Fibroblast of skin of left quadriceps (primary cell): ENCODE measurements around the gene HS2ST1.
"Not testable (repeated sequence)": the region's sequence is repeated elsewhere in the genome, so short reads cannot be mapped to it uniquely, and the experiment has no call there.

Source experiments
- DNase-seq, 2 experiments: peaks; one replicate each; pipeline ENCODE4 v3.0.0-alpha.2; 2013; ENCODE audit warnings: low read depth in 2 of 2

HS2ST1 gene

GRCh38 chr1:86925742-86926141 lies 11.3 kb downstream of the HS2ST1 start:
- no peak for DNase-seq

- DNase-seq, result no peak
Measured at GRCh38 chr1:86926883-86927282, 12.4 kb downstream of the HS2ST1 start.

- DNase-seq, result no peak
Measured at GRCh38 chr1:86928819-86929218, 14.4 kb downstream of the HS2ST1 start.

GRCh38 chr1:86933051-86933450 lies 18.6 kb downstream of the HS2ST1 start:
- no peak for DNase-seq

- DNase-seq, result no peak
Measured at GRCh38 chr1:86933562-86934377, 19.3 kb downstream of the HS2ST1 start.

GRCh38 chr1:86938450-86938849 lies 24.0 kb downstream of the HS2ST1 start:
- no peak for DNase-seq

- DNase-seq, result no peak
Measured at GRCh38 chr1:86938855-86939254, 24.4 kb downstream of the HS2ST1 start.

GRCh38 chr1:86939406-86939805 lies 25.0 kb downstream of the HS2ST1 start:
- DNase-seq, result no peak

GRCh38 chr1:86940599-86940998 lies 26.2 kb downstream of the HS2ST1 start:
- no peak for DNase-seq

GRCh38 chr1:86942042-86942441 lies 27.6 kb downstream of the HS2ST1 start:
- no peak for DNase-seq

- DNase-seq, result no peak
Measured at GRCh38 chr1:86942743-86943142, 28.3 kb downstream of the HS2ST1 start.

- DNase-seq, result no peak
Measured at GRCh38 chr1:86948212-86948611, 33.8 kb downstream of the HS2ST1 start.

GRCh38 chr1:86950712-86951419 lies 36.4 kb downstream of the HS2ST1 start:
- DNase-seq, result no peak

- DNase-seq, result no peak
Measured at GRCh38 chr1:86951430-86951829, 37.0 kb downstream of the HS2ST1 start.

GRCh38 chr1:86953167-86953566 lies 38.7 kb downstream of the HS2ST1 start:
- DNase-seq, result no peak

GRCh38 chr1:86955678-86956077 lies 41.2 kb downstream of the HS2ST1 start:
- no peak for DNase-seq

GRCh38 chr1:86956221-86956620 lies 41.8 kb downstream of the HS2ST1 start:
- DNase-seq, result no peak

- no peak for DNase-seq
Measured at GRCh38 chr1:86957221-86957620, 42.8 kb downstream of the HS2ST1 start.

GRCh38 chr1:86960548-86960947 lies 46.1 kb downstream of the HS2ST1 start:
- no peak for DNase-seq

GRCh38 chr1:86963841-86964240 lies 49.4 kb downstream of the HS2ST1 start:
- not testable (repeated sequence) for DNase-seq

- peak; percentile 15 to 17 for DNase-seq
Measured at GRCh38 chr1:86965012-86965826, 50.8 kb downstream of the HS2ST1 start.

GRCh38 chr1:86965827-86966182 lies 51.4 kb downstream of the HS2ST1 start:
- DNase-seq, result no peak
